Keratinocyte (primary cell): Measurements from ENCODE around the gene COL11A2.

Experiments used
- CTCF ChIP-seq, 3 experiments: IDR thresholded peaks in 1 of 3; conservative IDR thresholded peaks in 1 of 3; optimal IDR thresholded peaks in 1 of 3; 2 replicates in 2 of 3; 3 replicates in 1 of 3; pipeline versions ENCODE3 to v1.5.1; 2011; ENCODE audit warnings: low read length in 3 of 3, mild to moderate bottlenecking in 3 of 3, moderate library complexity in 2 of 3, control low read depth in 1 of 3, inconsistent platforms in 1 of 3; ENCODE audit not compliant: insufficient read depth in 2 of 3; ENCODE audit errors: extremely low read depth in 1 of 3
- EZH2 ChIP-seq: IDR thresholded peaks from one replicate; pipeline ENCODE4 v1.6.1; 2012; ENCODE audit warnings: inconsistent platforms, mild to moderate bottlenecking, low read length, moderate library complexity

- TF ChIP-seq CTCF (optimal IDR thresholded peaks at IDR 0.05 in 1 of 3, IDR thresholded peaks at IDR 0.05 in 1 of 3, conservative IDR thresholded peaks at IDR 0.05 in 1 of 3; ENCODE audit: extremely low read depth in 1 of 3, insufficient read depth in 2 of 3, low read length in 3 of 3), result no peak
- no peak for TF ChIP-seq EZH2
These were observed 44.6 kb upstream of the COL11A2 start for GRCh38 chr6:33236852-33237251.
